ENCODE data around the gene KLHL36.

DNA sequence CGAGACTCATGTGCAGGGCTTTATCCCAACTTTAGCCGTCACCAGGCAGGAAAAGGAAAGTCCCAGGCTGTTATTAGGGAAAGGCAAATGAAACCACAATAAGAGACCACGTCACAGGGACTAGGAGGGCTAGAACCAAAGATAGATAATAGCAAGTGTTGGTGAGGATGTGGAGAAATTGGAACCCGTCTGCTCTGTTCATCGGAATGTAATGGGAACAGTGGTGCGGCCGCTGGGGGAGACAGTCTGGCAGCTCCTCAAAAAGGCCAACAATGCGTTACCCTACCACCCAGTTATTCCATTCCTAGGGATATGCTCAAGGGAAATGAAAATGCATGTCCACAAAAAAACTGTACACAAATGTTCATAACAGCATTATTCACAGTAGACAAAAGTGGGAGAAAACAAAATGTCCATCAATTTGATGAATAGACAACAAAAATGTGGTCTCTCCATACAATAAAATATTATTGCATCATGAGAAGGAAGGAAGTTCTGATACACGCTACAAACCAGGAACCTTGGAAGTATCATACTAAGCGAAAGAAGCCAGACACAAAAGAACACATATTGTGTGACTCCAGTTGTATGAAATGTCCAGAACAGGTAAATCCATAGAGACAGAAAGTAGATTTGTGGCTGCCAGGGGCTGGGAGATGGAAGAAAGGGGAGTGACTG is 32.0 kb downstream of the KLHL36 start:
- TF ChIP-seq, protein P1, sequence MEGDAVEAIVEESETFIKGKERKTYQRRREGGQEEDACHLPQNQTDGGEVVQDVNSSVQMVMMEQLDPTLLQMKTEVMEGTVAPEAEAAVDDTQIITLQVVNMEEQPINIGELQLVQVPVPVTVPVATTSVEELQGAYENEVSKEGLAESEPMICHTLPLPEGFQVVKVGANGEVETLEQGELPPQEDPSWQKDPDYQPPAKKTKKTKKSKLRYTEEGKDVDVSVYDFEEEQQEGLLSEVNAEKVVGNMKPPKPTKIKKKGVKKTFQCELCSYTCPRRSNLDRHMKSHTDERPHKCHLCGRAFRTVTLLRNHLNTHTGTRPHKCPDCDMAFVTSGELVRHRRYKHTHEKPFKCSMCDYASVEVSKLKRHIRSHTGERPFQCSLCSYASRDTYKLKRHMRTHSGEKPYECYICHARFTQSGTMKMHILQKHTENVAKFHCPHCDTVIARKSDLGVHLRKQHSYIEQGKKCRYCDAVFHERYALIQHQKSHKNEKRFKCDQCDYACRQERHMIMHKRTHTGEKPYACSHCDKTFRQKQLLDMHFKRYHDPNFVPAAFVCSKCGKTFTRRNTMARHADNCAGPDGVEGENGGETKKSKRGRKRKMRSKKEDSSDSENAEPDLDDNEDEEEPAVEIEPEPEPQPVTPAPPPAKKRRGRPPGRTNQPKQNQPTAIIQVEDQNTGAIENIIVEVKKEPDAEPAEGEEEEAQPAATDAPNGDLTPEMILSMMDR (IDR thresholded peaks at IDR 0.05), result no peak
- TF ChIP-seq POLR2A (IDR thresholded peaks at IDR 0.05), result no peak

All from gastroesophageal sphincter (tissue), 3 donors.